NK-92 (cell line): ENCODE data around the gene BAIAP2L1.
"Not testable (repeated sequence)": the region's sequence is repeated elsewhere in the genome, so short reads cannot be mapped to it uniquely, and the experiment has no call there.

ENCODE experiments used
- DNase-seq: peaks from one replicate; lab custom pipeline; 2025; ENCODE audit not compliant: unreplicated experiment; lab: John Stamatoyannopoulos, UW

BAIAP2L1 gene

GRCh38 chr7:98399890-98400541 lies 874 bp downstream of the BAIAP2L1 start:
- no peak for DNase-seq

- DNase-seq, result no peak
These were observed 1.4 kb downstream of the BAIAP2L1 start for GRCh38 chr7:98399462-98399861.

DNA sequence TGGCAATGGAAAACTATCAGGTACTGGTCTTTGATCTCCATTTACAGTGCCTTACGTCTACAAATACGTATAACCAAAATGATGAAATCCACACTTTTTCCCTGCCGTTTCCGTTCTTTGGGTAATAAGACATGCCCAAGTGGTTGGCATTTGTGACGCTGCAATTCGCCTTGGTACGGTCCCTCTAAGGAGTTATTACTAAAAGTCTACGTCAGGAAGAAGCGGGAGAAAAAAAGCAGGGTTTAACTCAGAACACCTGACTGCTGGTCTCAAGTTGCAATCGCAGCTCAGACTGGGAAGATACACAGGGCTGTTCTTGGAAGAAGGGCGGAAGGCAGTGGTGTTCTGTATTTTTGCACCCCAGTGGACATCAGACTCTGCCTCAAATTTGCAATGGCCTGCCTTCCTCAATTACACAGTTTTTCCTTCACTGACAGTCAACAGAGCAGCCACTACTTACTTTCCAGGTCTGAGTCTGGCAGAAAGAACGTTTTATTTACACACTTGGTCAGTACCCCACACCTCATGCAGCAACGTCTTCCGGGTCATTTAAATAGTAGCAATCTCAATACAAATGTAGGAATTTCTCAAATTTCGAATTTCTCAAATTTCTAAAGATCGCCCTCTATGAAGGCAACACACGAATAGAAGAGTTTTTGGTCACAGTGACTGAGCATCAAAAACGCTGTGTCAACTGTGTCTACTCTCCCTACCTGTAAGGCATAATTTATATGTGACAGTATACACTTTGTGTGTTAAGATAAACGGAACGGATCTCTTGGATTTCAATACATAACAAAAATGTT lies 2.1 kb downstream of the BAIAP2L1 start:
- DNase-seq, result no peak

- no peak for DNase-seq
These were observed 4.1 kb downstream of the BAIAP2L1 start for GRCh38 chr7:98396768-98397167.

- no peak for DNase-seq
These were observed 4.9 kb downstream of the BAIAP2L1 start for GRCh38 chr7:98395951-98396350.

DNA sequence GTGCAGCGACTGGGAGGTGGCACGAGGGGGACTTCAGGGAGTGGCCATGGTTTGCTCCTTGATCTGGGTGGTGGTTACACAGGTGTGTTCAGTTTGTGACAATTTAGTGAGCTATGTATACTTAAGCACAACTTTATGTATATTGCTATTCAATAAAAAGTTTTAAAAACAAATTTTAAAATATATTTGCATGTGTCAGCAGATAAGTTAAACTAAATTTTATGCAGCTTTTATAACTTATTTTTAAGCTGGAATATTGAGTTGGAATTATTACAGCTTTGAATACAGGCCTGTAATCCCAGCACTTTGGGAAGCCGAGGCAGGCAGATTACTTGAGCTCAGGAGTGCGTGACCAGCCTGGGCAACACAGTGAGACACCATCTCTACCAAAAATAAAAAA lies 5.4 kb downstream of the BAIAP2L1 start:
- no peak for DNase-seq

- DNase-seq, result no peak
These were observed 6.5 kb downstream of the BAIAP2L1 start for GRCh38 chr7:98394377-98394836.

DNA sequence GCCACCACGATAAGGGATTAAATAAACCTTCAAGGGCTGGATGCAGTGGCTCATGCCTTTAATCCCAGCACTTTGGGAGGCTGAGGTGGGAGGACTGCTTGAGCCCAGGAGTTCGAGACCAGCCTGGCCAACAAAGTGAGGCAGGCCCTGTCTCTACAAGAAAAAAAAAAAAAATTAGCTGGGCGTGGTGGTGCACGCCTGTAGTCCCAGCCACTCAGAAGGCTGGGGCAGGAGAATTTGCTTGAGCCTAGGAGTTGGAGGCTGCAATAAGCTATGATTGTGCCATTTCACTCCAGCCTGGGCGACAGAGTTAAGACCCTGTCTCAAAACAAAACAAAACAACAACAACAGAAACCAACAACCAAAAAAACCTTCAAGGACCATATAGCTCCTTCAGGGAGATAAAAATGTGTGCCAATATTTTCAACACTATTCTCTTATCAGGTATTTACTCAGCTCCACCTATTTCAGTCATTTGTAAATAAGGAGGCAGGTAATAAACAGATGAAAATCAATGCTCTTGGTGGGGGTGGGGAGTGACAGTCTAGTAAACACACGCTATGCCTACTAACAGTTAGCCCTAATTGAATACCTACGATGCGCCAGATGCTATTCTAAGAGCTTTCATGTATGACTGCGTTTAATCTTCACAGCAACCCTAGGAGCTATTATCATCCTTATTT lies 13.2 kb downstream of the BAIAP2L1 start:
- no peak for DNase-seq

- no peak for DNase-seq
These were observed 13.8 kb downstream of the BAIAP2L1 start for GRCh38 chr7:98387131-98387530.

DNA sequence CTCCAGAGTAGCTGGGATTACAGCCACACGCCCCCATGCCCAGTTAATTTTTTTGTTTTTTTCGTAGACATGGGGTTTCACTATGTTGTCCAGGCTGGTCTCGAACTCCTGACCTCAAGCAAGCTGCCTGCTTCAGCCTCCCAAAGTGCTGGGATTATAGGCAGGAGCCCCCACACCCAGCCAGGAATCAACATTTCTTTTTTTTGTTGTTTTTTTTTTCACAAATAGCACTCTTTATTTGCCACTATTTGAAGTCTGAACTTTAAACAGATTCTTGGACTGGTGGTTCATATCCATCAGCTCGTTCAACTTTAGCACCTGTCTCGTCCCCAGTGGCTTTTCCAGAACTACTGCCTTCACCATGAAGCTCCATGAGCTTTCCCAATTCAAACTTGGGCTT lies 15.4 kb downstream of the BAIAP2L1 start:
- DNase-seq, result not testable (repeated sequence)

GRCh38 chr7:98378210-98378819 lies 22.6 kb downstream of the BAIAP2L1 start:
- DNase-seq, result no peak

- no peak for DNase-seq
These were observed 24.2 kb downstream of the BAIAP2L1 start for GRCh38 chr7:98376711-98377110.

GRCh38 chr7:98375664-98376063 lies 25.2 kb downstream of the BAIAP2L1 start:
- no peak for DNase-seq

- no peak for DNase-seq
These were observed 26.6 kb downstream of the BAIAP2L1 start for GRCh38 chr7:98374285-98374680.

- no peak for DNase-seq
These were observed 27.9 kb downstream of the BAIAP2L1 start for GRCh38 chr7:98372993-98373392.

GRCh38 chr7:98369726-98370125 lies 31.2 kb downstream of the BAIAP2L1 start:
- no peak for DNase-seq

DNA sequence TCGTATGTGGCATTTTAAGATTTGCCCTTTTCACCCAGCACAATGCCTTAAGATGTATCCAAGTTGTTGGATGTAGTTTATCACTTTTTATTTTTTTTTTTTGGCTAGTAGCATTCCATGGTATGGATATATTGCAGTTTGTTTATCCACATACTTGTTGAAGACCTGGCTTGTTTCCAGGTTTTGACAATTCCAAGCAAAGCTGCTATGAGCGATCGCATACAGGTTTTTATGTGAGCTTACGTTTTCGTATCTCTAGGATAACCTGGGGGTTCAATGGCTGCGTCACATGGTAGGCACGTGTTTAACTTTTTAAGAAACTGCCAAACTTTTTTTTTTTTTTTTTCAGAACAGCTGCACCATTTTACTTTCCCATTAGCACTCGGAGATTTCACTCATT lies 32.2 kb downstream of the BAIAP2L1 start:
- no peak for DNase-seq

- DNase-seq, result no peak
These were observed 34.3 kb downstream of the BAIAP2L1 start for GRCh38 chr7:98366562-98366938.

- no peak for DNase-seq
These were observed 34.9 kb downstream of the BAIAP2L1 start for GRCh38 chr7:98365863-98366561.

DNA sequence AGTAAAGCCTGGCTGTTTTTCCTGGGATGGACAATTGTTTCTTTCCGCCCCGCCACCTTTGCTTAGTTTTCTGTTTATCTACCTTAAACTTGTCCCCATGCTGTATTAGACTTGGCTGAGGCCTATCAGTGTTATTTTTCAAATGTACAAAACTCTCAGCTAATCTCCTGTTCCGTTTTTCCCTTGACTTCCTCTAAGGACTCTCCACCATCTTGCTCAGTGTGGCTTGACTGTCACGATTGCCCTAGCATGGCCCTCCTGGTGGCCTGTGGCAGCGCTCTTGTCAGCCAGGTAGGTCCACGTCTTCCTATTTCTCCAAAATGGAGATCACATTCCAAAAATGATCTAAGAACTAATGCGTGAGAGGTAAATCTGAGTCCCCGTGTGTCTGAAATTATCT lies 36.7 kb downstream of the BAIAP2L1 start:
- DNase-seq, result no peak

GRCh38 chr7:98362517-98362916 lies 38.4 kb downstream of the BAIAP2L1 start:
- DNase-seq, result no peak
